H1 (cell line): ENCODE results near the gene PDCL3. TPM values are rescaled to one million over a fixed set of nuclear protein-coding genes. Genes with fewer than 3 reads are reported as not detected.

Experiments
- CTCF ChIA-PET: fragments of 300-600 bp; sonication (Branson Sonifier 250); formaldehyde crosslinking; loops from one replicate; lab custom pipeline; 2021; ENCODE audit not compliant: partially characterized antibody; lab: Charles Lee
- POLR2A ChIA-PET: fragments of 300-600 bp; sonication (Branson Sonifier 250); formaldehyde crosslinking; loops from one replicate; lab custom pipeline; 2021; ENCODE audit warnings: inconsistent platforms; ENCODE audit not compliant: partially characterized antibody; lab: Charles Lee
- DNase-seq, 2 experiments: peaks; one replicate each; pipeline versions ENCODE4 v3.0.0 to v3.0.0-alpha.2; 2010 to 2022; ENCODE audit warnings: low spot score in 2 of 2, low read depth in 1 of 2, mixed read lengths in 1 of 2
- FAIRE-seq: peaks from 2 replicates; lab custom pipeline; 2011; peaks lifted over from hg19 to GRCh38; lab: Jason Lieb, UNC
- H2AFZ ChIP-seq: 2 replicates; pipeline ENCODE4 v1.8.1; 2012; ENCODE audit warnings: low read length, inconsistent platforms
- H2AK5ac ChIP-seq: 2 replicates; pipeline ENCODE4 v1.6.1; 2013; ENCODE audit warnings: low read depth, low read length
- H2BK120ac ChIP-seq: replicated peaks from 2 replicates; pipeline ENCODE3; 2013; ENCODE audit warnings: low read depth, low read length, inconsistent platforms
- H2BK12ac ChIP-seq: 2 replicates; pipeline ENCODE4 v1.6.1; 2013; ENCODE audit warnings: low read depth, low read length
- H2BK15ac ChIP-seq: 2 replicates; pipeline ENCODE4 v1.6.1; 2013; ENCODE audit warnings: low read length
- H2BK20ac ChIP-seq: 2 replicates; pipeline ENCODE4 v1.6.1; 2013; ENCODE audit warnings: low read length
- H2BK5ac ChIP-seq: 2 replicates; pipeline ENCODE4 v1.6.1; 2013; ENCODE audit warnings: low read depth, low read length
- H3K14ac ChIP-seq: 2 replicates; pipeline ENCODE4 v1.6.1; 2013; ENCODE audit warnings: inconsistent platforms; ENCODE audit not compliant: insufficient read length
- H3K18ac ChIP-seq: 2 replicates; pipeline ENCODE4 v1.6.1; 2013; ENCODE audit warnings: low read length; ENCODE audit errors: extremely low read depth
- H3K23ac ChIP-seq: 2 replicates; pipeline ENCODE4 v1.6.1; 2013; ENCODE audit warnings: inconsistent platforms; ENCODE audit not compliant: insufficient read length
- H3K23me2 ChIP-seq: 2 replicates; pipeline ENCODE4 v1.6.1; 2013; ENCODE audit warnings: low read depth, low read length
- H3K27ac ChIP-seq: 2 replicates; pipeline ENCODE4 v1.6.1; 2011; ENCODE audit warnings: low read depth, low read length, inconsistent platforms
- H3K27me3 ChIP-seq, 4 experiments: replicated peaks in 1 of 4; 1 replicate in 1 of 4; 2 replicates in 3 of 4; pipeline versions ENCODE4 v1.6.1 to v1.8.1; 2011 to 2013; ENCODE audit warnings: low read length in 3 of 4, mild to moderate bottlenecking in 3 of 4, inconsistent platforms in 2 of 4, mixed read lengths in 2 of 4, moderate library complexity in 1 of 4; ENCODE audit not compliant: control insufficient read depth in 3 of 4, insufficient read depth in 3 of 4; ENCODE audit errors: extremely low read depth in 1 of 4
- H3K36me3 ChIP-seq, 4 experiments: 2 replicates each; pipeline versions ENCODE4 v1.6.1 to v1.8.1; 2011 to 2013; ENCODE audit warnings: mild to moderate bottlenecking in 4 of 4, low read length in 3 of 4, moderate library complexity in 2 of 4, control low read depth in 1 of 4, inconsistent platforms in 1 of 4; ENCODE audit not compliant: insufficient read depth in 4 of 4, control insufficient read depth in 2 of 4
- H3K4ac ChIP-seq: replicated peaks from 2 replicates; pipeline ENCODE3; 2013; ENCODE audit warnings: low read length, low read depth, mixed read lengths, inconsistent platforms; ENCODE audit not compliant: insufficient read length
- H3K4me1 ChIP-seq, 4 experiments: replicated peaks in 1 of 4; 1 replicate in 1 of 4; 2 replicates in 3 of 4; pipeline versions ENCODE4 v1.6.1 to v1.8.1; 2011 to 2013; ENCODE audit warnings: low read length in 3 of 4, inconsistent platforms in 2 of 4, mixed read lengths in 1 of 4; ENCODE audit not compliant: insufficient read depth in 4 of 4, control insufficient read depth in 3 of 4
- H3K4me2 ChIP-seq, 2 experiments: 2 replicates each; pipeline versions ENCODE4 v1.6.1 to v1.8.1; 2011 to 2013; ENCODE audit warnings: low read depth in 2 of 2, low read length in 2 of 2, control low read depth in 1 of 2, inconsistent platforms in 1 of 2, mild to moderate bottlenecking in 1 of 2; ENCODE audit not compliant: insufficient read depth in 1 of 2
- H3K4me3 ChIP-seq, 4 experiments: fragments of 200-600, 300-600 bp in 1 of 4; sonication (generic), shearing (Covaris generic), sonication (Bioruptor Twin) in 1 of 4; 2 replicates each; pipeline versions ENCODE4 v1.5.1 to v1.8.1; 2011 to 2016; ENCODE audit warnings: low read length in 4 of 4, low read depth in 3 of 4, control low read depth in 2 of 4, inconsistent platforms in 2 of 4, mild to moderate bottlenecking in 2 of 4, mixed read lengths in 1 of 4, moderate library complexity in 1 of 4; ENCODE audit not compliant: insufficient read depth in 2 of 4; ENCODE audit errors: extremely low read depth in 1 of 4
- H3K56ac ChIP-seq: replicated peaks from 2 replicates; pipeline ENCODE3; 2013; ENCODE audit warnings: low read depth, mild to moderate bottlenecking, mixed read lengths, low read length, inconsistent platforms; ENCODE audit not compliant: insufficient read length
- H3K79me1 ChIP-seq: 2 replicates; pipeline ENCODE4 v1.6.1; 2013; ENCODE audit warnings: low read depth, low read length, control low read depth
- H3K79me2 ChIP-seq, 2 experiments: 2 replicates each; pipeline versions ENCODE4 v1.6.1 to v1.8.1; 2012 to 2013; ENCODE audit warnings: low read length in 2 of 2, mild to moderate bottlenecking in 2 of 2, inconsistent platforms in 1 of 2; ENCODE audit not compliant: insufficient read depth in 2 of 2, control insufficient read depth in 1 of 2
- H3K9ac ChIP-seq, 4 experiments: replicated peaks in 1 of 4; 1 replicate in 1 of 4; 2 replicates in 3 of 4; pipeline versions ENCODE4 v1.6.1 to v1.8.1; 2011 to 2013; ENCODE audit warnings: low read depth in 3 of 4, low read length in 3 of 4, control low read depth in 2 of 4, mild to moderate bottlenecking in 2 of 4, moderate library complexity in 2 of 4, inconsistent platforms in 1 of 4; ENCODE audit errors: extremely low read depth in 1 of 4
- H3K9me3 ChIP-seq, 2 experiments: 2 replicates each; pipeline versions ENCODE4 v1.6.1 to v1.8.1; 2012 to 2013; ENCODE audit warnings: mild to moderate bottlenecking in 2 of 2, moderate library complexity in 2 of 2, control low read depth in 1 of 2, inconsistent platforms in 1 of 2, low read depth in 1 of 2, low read length in 1 of 2, mixed read lengths in 1 of 2; ENCODE audit not compliant: insufficient read depth in 2 of 2
- H4K20me1 ChIP-seq, 2 experiments: replicated peaks in 1 of 2; 2 replicates each; pipeline versions ENCODE3 to v1.8.1; 2011 to 2013; ENCODE audit warnings: inconsistent platforms in 2 of 2, low read length in 2 of 2, mild to moderate bottlenecking in 1 of 2; ENCODE audit not compliant: insufficient read depth in 2 of 2, control insufficient read depth in 1 of 2
- H4K5ac ChIP-seq: 2 replicates; pipeline ENCODE4 v1.6.1; 2013; ENCODE audit warnings: low read length, low read depth, mixed read lengths, inconsistent platforms; ENCODE audit not compliant: insufficient read length
- H4K8ac ChIP-seq: 2 replicates; pipeline ENCODE4 v1.8.0; 2013; ENCODE audit warnings: mild to moderate bottlenecking, moderate library complexity, low read length, inconsistent platforms; ENCODE audit not compliant: insufficient read depth; ENCODE audit errors: extremely low read depth
- H4K91ac ChIP-seq: replicated peaks from 2 replicates; pipeline ENCODE3; 2013; ENCODE audit warnings: low read length, mixed read lengths, inconsistent platforms; ENCODE audit not compliant: insufficient read length
- ATF3 ChIP-seq: IDR thresholded peaks from 2 replicates; pipeline ENCODE4 v1.6.1; 2011; ENCODE audit warnings: low read depth, mild to moderate bottlenecking, low read length; ENCODE audit not compliant: insufficient read depth
- CEBPB ChIP-seq: IDR thresholded peaks from 2 replicates; pipeline ENCODE4 v1.6.1; 2012; ENCODE audit warnings: low read depth, low read length
- CHD2 ChIP-seq: IDR thresholded peaks from 2 replicates; pipeline ENCODE4 v1.6.1; 2012; ENCODE audit warnings: low read length, improper control_type of control experiment
- CTCF ChIP-seq, 3 experiments: IDR thresholded peaks; 1 replicate in 2 of 3; 2 replicates in 1 of 3; pipeline versions ENCODE4 v1.5.1 to v1.6.1; 2011; ENCODE audit warnings: low read length in 3 of 3, mild to moderate bottlenecking in 3 of 3, inconsistent platforms in 2 of 3, low read depth in 1 of 3, moderate library complexity in 1 of 3; ENCODE audit not compliant: insufficient read depth in 1 of 3; ENCODE audit errors: control extremely low read depth in 1 of 3
- EP300 ChIP-seq, 2 experiments: IDR thresholded peaks; 1 replicate in 1 of 2; 2 replicates in 1 of 2; pipeline ENCODE4 v1.6.1; 2011 to 2012; ENCODE audit warnings: low read depth in 2 of 2, low read length in 2 of 2, mild to moderate bottlenecking in 2 of 2, borderline replicate concordance in 1 of 2, inconsistent platforms in 1 of 2, moderate library complexity in 1 of 2
- NANOG ChIP-seq: IDR thresholded peaks from 2 replicates; pipeline ENCODE4 v1.6.1; 2011; ENCODE audit warnings: low read length, low read depth, mild to moderate bottlenecking, inconsistent platforms; ENCODE audit not compliant: insufficient read depth, poor library complexity, severe bottlenecking
- RBBP5 ChIP-seq: IDR thresholded peaks from 2 replicates; pipeline ENCODE4 v1.7.1; 2012; ENCODE audit warnings: low read depth, mild to moderate bottlenecking, inconsistent platforms, low read length, moderate library complexity, borderline replicate concordance
- RXRA ChIP-seq: IDR thresholded peaks from 2 replicates; pipeline ENCODE4 v1.6.1; 2011; ENCODE audit warnings: low read depth, mild to moderate bottlenecking, low read length, moderate library complexity; ENCODE audit not compliant: insufficient read depth
- SIRT6 ChIP-seq: IDR thresholded peaks from one replicate; pipeline ENCODE4 v1.7.1; 2012; ENCODE audit warnings: low read length, inconsistent platforms
- SRF ChIP-seq: IDR thresholded peaks from 2 replicates; pipeline ENCODE4 v1.6.1; 2011; ENCODE audit warnings: mild to moderate bottlenecking, low read depth, low read length, moderate library complexity
- WGBS, 2 experiments: shearing (Covaris generic) in 1 of 2; methylation state at CpG; one replicate each; pipeline versions ENCODE4 v1.1.6 to v1.1.7; 2013 to 2015; ENCODE audit warnings: low lambda C conversion rate in 2 of 2, mixed read lengths in 2 of 2, inconsistent platforms in 1 of 2, low coverage in 1 of 2, missing lambda C conversion rate in 1 of 2; ENCODE audit not compliant: insufficient replicate concordance in 2 of 2, insufficient coverage in 1 of 2, insufficient read length in 1 of 2; ENCODE audit errors: extremely low coverage in 1 of 2, missing lambda C conversion rate in 1 of 2; 5-methylcytosine and 5-hydroxymethylcytosine counted together
- polyA plus RNA-seq, 7 experiments: library from polyadenylated mRNA; depleted of rRNA in 3 of 7; stranded (reverse) in 5 of 7; unstranded in 2 of 7; fragments of >200 nt in 5 of 7; fragments of 200-250 nt in 2 of 7; gene quantifications; 1 replicate in 5 of 7; 2 replicates in 1 of 7; 4 replicates in 1 of 7; pipeline versions ENCODE4 v1.2.1 to v1.2.3, GENCODE V29; 2011 to 2013; ENCODE audit warnings: missing spikeins in 2 of 7, mixed read lengths in 2 of 7
- total RNA-seq: library from RNA; stranded (reverse); fragmentation: NEBNext Ultra II Directional; extraction: Animal tissue kit (Norgen Biotek cat#: 25700); gene quantifications from 2 replicates; pipeline ENCODE4 v1.2.1, GENCODE V29; 2021

PDCL3 gene
- total and polyA plus RNA-seq, 2 of the 8 experiments (the other 6 are each of a cell fraction or from before 2014, with no cell fraction given) = 19.8 to 29.4 TPM

- peak overlapping the region; percentile 94; the same call in 1 of the 2 replicates for H2BK20ac ChIP-seq
- H3K4ac ChIP-seq = no peak overlapping the region
- POLR2A ChIA-PET = interaction anchor here (2.3 kb wide), 1 partner anchor 396 kb away, joined by 14 read pairs; the partner anchor contains the start of gene RPL31
- H3K18ac ChIP-seq = no peak overlapping the region
- no peaks in the 10 kb centered on the region; the same call in 1 of the 2 replicates for H3K23me2 ChIP-seq
- H3K79me1 ChIP-seq = no peaks in the 10 kb centered on the region
- peaks cover 2 to 9% (median 8%) of the 10 kb centered on the region in 4 experiments; a peak in 5 of 7 replicates for H3K4me1 ChIP-seq
- no peaks in the 10 kb centered on the region for H3K9me3 ChIP-seq
- 98% methylated on average over 5 of the region's 5 CpGs; no CpG with 5 or more reads in 1 of the 2 experiments for whole genome bisulfite sequencing, 2 experiments
- no peaks in the 10 kb centered on the region for H4K20me1 ChIP-seq
- H4K5ac ChIP-seq = no peak overlapping the region
- no peak overlapping the region for H4K8ac ChIP-seq
- H2AK5ac ChIP-seq = no peak overlapping the region
- no peak overlapping the region for H3K4me2 ChIP-seq
- H3K9ac ChIP-seq = no peak overlapping the region
- CTCF ChIA-PET = interaction anchor here (0.6 to 3.2 kb wide), 33 partner anchors 8 to 1599 kb away, joined by 3 to 18 read pairs (median 4); partner anchors contain the start of gene PDCL3
- H4K91ac ChIP-seq = no peak overlapping the region
- no peaks in the 10 kb centered on the region for H3K79me2 ChIP-seq
- 0 out of 2 replicates have a peak overlapping the region, but pooled peaks have one; percentile 41 for H2BK5ac ChIP-seq
- DNase-seq = no peak
- no peak overlapping the region for H3K27ac ChIP-seq
- H2AFZ ChIP-seq = peak overlapping the region; percentile 96
- H3K23ac ChIP-seq = no peak overlapping the region
- H3K36me3 ChIP-seq = no peaks in the 10 kb centered on the region
- H3K4me3 ChIP-seq = no peak overlapping the region
- H3K27me3 ChIP-seq = no peaks in the 10 kb centered on the region
- H2BK15ac ChIP-seq = 0 out of 2 replicates have a peak overlapping the region, but pooled peaks have one; percentile 95
- no peak overlapping the region for H3K14ac ChIP-seq
- H2BK12ac ChIP-seq = peak overlapping the region; percentile 65
- no peak for FAIRE-seq
- no peak overlapping the region for H2BK120ac ChIP-seq
- H3K56ac ChIP-seq = no peak overlapping the region
- TF ChIP-seq CHD2 (no peak), EP300 (IDR thresholded peaks at IDR 0.05; ENCODE audit: borderline replicate concordance in 1 of 2, low read depth in 2 of 2, low read length in 2 of 2) (no peak), CEBPB (no peak), ATF3 (no peak), RXRA (no peak), NANOG (no peak), CTCF (IDR thresholded peaks at IDR 0.05; ENCODE audit: control extremely low read depth in 1 of 3, insufficient read depth in 1 of 3, low read depth in 1 of 3, low read length in 3 of 3) (no peak), SIRT6 (no peak), SRF (no peak), RBBP5 (no peak)
Measured at GRCh38 chr2:100606332-100606725, 43.5 kb downstream of the PDCL3 start.
